SW 1271 (cell line): Measurements from ENCODE around the gene RBL1.
A peak's percentile ranks its signal among the peaks of the same experiment; 100 is the strongest.
"Not testable (repeated sequence)": the region's sequence is repeated elsewhere in the genome, so short reads cannot be mapped to it uniquely, and the experiment has no call there.

Experiments
- DNase-seq, 2 experiments: peaks; one replicate each; lab custom pipeline; 2025; lab: John Stamatoyannopoulos, UW

The RBL1 gene

DNA sequence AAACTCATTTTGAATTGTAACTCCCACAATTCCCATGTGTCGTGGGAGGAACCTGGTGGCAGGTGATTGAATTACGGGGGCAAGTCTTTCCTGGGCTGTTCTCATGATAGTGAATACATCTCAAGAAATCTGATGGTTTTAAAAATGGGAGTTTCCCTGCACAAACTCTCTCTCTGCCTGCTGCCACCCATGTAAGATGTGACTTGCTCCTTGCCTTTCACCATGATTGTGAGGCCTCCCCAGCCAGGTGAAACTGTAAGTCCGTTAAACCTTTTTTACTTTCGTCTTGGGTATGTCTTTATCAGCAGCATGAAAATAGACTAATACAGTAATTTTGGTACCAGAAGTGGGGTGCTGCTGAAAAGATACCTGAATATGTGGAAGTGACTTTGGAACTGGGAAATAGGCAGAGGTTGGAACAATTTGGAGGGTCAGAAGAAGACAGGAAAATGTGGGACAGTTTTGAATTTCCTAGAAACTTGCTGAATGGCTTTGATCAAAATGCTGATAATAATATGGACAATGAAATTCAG is 102.9 kb downstream of the RBL1 start:
- DNase-seq = no peak

DNA sequence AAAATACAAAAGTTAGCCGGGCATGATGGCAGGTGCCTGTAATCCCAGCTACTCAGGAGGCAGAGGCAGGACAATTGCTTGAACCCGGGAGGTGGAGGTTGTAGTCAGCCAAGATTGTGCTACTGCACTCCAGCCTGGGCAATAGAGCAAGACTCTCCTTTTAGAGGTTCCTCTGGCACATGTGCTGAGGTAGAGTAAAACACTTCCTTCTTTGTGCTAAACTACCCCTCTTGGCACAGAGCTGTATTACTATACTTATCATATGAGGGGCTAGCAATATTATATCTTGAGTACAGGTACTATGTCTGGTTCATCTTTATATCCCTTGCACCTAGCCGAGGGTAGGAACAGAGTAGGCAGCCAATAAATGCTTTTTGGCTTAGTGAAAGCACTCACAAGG is 104.1 kb downstream of the RBL1 start:
- DNase-seq = no peak

DNA sequence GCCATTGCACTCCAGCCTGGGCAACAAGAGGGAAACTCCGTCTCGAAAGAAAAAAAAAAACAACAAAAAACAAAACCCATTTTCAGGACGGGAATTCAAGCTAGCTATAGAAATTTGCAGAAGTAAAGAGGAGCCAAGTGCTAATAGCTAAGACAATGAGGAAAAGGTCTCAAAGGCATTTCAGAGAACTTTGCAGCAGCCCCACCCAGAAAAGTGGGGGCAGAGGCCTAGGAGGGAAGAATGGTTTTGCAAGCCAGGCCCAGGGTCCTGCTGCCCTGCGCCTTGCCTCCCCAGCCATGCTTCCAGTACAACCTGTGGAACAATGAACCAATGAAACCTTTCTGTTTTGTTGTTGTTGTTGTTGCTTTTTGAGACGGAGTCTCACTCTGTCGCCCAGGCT is 106.0 kb downstream of the RBL1 start:
- DNase-seq = no peak

- no peak for DNase-seq
These were observed 107.3 kb downstream of the RBL1 start for GRCh38 chr20:36988494-36988966.

DNA sequence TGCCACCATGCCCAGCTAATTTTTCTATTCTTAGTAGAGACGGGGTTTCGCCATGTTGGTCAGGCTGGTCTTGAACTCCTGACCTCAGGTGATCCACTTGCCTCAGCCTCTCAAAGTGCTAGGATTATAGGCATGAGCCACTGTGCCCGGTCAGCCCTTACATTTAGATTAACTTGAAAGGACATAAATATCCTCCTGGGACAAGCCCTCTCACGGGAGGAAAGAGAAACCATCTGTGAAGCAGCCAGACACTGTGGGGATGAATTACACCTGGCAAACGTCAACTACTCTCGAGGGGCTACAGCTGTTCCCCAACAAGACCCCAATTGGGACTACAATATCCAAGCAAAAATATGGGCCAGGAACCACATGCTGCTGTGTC is 111.5 kb downstream of the RBL1 start:
- no peak for DNase-seq

DNA sequence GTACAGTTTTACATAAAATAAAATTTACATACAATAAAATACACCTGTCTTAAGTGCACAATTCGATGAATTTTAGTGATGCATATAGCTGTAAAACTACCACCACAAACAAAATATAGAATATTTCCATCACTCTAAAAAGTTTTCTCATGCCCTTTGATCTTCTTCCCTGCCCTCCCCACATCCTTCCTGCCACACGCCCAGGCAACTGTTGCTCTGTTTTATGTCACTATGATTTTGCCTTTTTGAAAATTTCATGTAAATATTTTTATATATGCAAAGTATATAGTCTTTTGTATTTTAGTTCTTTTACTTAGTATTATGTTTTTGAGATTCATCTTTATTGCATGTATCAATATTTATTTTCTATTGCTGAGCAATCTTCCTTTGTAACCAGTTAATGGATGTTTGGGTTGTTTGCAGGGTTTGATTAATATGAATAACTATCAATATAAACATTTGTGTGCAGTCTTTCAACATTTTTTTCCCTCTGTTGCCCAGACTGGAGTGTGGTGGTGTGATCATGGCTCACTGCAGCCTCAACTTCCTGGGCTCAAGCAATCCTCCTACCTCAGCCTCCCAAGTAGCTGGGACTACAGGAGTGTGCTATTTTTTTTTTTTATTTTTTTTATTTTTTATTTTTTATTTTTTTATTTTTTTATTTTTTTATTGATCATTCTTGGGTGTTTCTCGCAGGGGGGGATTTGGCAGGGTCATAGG is 120.5 kb downstream of the RBL1 start:
- no peak for DNase-seq

DNA sequence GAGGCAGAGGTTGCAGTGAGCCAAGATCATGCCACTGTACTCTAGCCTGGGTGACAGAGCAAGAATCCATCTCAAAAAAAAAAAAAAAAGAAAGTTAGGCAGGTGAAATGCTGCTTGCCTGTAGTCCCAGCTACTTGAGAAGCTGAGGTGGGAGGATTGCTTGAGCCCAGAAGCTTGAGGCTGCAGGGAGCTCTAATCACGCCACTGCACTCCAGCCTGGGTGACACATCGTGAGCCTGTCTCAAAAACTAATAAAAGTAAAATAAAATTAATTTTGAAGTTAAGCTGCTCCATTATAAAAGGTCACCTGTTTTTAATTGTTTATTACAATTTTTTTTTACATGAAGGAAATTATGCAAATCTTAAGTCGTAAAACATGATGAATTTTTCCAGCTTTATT is 121.1 kb downstream of the RBL1 start:
- no peak for DNase-seq

- DNase-seq = no peak
These were observed 124.7 kb downstream of the RBL1 start for GRCh38 chr20:36971103-36971502.

DNA sequence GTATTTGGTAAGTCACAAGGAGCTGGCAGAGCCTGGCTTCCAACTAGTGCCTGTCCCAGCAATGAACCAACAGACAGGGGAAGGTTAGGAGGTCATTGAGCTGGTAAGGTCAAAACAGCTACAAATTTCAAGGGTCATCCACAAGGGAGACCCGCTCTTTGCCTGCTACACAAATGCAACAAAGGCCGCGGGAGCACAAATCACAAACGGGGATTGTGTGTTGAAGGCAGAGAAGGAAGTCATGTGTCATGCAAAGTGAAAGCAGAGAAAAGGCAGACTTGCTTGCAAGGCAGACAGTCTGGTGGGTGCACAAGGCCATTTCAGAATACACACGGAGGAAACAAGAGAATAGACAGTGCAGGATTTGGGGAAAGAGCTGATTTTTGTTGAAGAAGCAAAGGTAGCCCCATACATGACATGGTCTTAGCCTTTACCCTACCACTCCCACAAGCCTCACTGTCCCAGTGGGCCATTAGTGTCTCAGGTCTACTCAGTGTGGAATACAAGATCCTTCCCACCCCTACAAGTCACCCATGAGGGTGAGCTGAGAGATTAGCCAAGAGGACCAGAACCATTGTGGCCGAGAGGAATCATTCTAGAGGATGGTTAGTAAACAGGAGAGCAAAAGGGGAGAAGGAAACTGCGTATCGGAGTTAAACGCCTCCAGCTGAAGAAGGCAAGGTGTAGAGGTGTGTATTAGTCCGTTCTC is 126.2 kb downstream of the RBL1 start:
- no peak for DNase-seq

DNA sequence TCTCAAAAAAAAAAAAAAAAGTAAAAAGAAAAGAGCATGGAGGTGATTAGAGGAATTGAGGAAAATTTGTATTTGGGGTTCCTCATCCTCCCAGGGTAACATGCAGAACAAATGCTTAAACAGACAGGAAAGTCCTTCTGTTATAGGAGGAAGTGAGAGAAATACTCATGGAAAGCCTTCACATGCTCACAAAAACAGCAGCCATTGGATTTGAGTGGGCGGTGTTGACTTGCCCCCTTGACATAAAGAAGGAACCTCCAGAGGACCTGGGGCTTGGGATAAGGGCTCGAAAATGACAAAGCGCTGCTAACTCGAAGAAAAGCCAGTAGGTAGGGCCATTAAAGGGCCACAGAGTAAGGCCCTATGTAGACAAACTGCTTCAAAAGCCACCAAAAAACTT is 126.7 kb downstream of the RBL1 start:
- no peak for DNase-seq

DNA sequence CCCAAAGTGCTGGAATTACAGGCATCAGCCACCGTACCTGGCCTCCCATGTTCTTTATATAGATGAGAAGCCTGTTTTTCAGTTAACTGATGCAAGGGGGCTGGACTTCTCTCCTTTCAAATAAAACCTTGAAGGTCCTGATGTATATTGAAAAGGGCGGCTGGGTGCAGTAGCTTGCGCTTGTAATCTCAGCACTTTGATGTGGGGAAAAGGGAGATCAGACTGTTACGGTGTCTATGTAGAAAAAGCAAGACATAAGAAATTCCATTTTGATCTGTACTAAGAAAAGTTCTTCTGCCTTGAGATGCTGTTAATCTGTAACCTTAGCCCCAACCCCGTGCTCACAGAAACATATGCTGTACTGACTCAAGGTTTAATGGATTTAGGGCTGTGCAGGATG is 128.2 kb downstream of the RBL1 start:
- no peak for DNase-seq

DNA sequence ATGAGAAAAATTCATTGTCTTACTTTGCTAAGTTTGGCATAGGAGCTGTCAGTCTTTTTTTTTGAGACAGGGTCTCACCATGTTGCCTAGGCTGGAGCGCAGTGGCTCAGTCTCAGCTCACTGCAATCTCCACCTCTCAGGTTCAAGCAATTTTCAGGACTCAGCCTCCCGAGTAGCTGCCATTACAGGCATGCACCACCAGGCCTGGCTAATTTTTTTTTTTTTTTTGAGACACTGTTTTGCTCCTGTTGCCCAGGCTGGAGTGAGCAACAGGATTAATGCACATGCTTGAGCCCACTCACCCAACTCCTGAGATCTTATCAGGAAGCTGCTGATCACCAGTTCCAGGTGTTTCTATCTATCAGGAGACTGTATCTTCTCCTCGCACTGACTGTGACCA is 128.8 kb downstream of the RBL1 start:
- DNase-seq = not testable (repeated sequence)

DNA sequence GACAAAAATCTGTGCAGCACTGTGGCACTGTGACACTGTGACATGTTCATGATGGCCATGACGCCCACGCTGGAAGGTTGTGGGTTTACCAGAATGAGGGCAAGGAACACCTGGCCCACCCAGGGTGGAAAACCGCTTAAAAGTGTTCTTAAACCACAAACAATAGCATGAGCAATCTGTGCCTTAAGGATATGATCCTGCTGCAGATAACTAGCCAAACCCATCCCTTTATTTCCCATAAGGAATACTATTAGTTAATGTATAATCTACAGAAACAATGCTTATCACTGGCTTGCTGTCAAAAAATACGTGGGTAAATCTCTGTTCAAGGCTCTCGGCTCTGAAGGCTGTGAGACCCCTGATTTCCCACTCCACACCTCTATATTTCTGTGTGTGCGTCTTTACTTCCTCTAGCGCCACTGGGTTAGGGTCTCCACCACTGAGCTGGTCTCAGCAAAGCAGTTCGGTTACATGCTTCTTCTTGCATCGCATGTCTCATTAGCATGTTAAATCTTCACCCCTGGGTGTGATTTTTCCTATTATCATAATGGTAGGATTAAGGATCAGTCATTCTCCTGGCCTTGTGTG is 133.3 kb downstream of the RBL1 start:
- DNase-seq = not testable (repeated sequence)

- DNase-seq = no peak
These were observed 136.6 kb downstream of the RBL1 start for GRCh38 chr20:36959242-36959641.

- no peak for DNase-seq
These were observed 137.7 kb downstream of the RBL1 start for GRCh38 chr20:36957875-36958667.

DNA sequence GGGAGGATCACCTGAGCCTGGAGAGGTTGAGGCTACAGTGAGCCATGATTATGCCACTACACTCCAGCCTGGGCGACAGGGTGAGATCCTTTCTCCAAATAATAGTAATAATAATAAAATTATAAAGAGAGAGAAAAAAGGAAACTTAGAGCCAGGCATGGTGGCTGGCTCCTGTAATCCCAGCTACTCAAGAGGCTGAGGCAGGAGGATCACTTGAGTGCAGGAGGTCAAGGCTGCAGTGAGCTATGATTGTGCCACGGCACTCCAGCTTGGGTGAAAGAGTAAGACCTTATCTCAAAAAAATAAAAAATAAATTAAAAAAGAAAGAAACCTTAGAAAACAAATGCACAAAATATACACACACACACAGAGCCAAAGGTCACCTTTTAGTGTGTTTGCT is 139.1 kb downstream of the RBL1 start:
- no peak for DNase-seq

- DNase-seq = no peak
These were observed 139.8 kb downstream of the RBL1 start for GRCh38 chr20:36956016-36956415.

- DNase-seq = peak in 1 of 2 experiments; percentile 71
These were observed 143.6 kb downstream of the RBL1 start for GRCh38 chr20:36951979-36952738.

- DNase-seq = peak; percentile 100
These were observed 144.4 kb downstream of the RBL1 start, which contains the start of gene SAMHD1 for GRCh38 chr20:36951198-36951978. TSS of gene SAMHD1 (minus strand) at chr20:36951708. CDS start at chr20:36951643, 65 bp downstream.

- peak in 1 of 2 experiments; percentile 67 for DNase-seq
These were observed 145.2 kb downstream of the RBL1 start for GRCh38 chr20:36950414-36951197.
